Measurements from ENCODE around the gene BIN2.

Gene BIN2

GRCh38 chr12:51323966-51324895 is at the start of gene BIN2:
Gene BIN2 (minus strand): TSS chr12:51324174. CDS start chr12:51324102, 72 bp downstream.
- DNase-seq (ENCODE audit: low spot score): no peak

- no peak for DNase-seq (ENCODE audit: low spot score)
Measured at GRCh38 chr12:51373187-51373586, 49.2 kb upstream of the BIN2 start.

GRCh38 chr12:51372021-51372420 is 48.0 kb upstream of the BIN2 start:
- no peak for DNase-seq (ENCODE audit: low spot score)

- no peak for DNase-seq (ENCODE audit: low spot score)
Measured at GRCh38 chr12:51371295-51371953, 47.5 kb upstream of the BIN2 start.

GRCh38 chr12:51370667-51371066 is 46.7 kb upstream of the BIN2 start:
- DNase-seq (ENCODE audit: low spot score): no peak

- no peak for DNase-seq (ENCODE audit: low spot score)
Measured at GRCh38 chr12:51369581-51369980, 45.6 kb upstream of the BIN2 start.

GRCh38 chr12:51368640-51369517 is 44.9 kb upstream of the BIN2 start:
- DNase-seq (ENCODE audit: low spot score): peak; percentile 58

GRCh38 chr12:51365276-51365675 is 41.3 kb upstream of the BIN2 start:
- no peak for DNase-seq (ENCODE audit: low spot score)

GRCh38 chr12:51364001-51364400 is 40.0 kb upstream of the BIN2 start:
- no peak for DNase-seq (ENCODE audit: low spot score)

GRCh38 chr12:51362747-51363342 is 38.9 kb upstream of the BIN2 start:
- no peak for DNase-seq (ENCODE audit: low spot score)

GRCh38 chr12:51362307-51362706 is 38.3 kb upstream of the BIN2 start:
- DNase-seq (ENCODE audit: low spot score): peak; percentile 98

GRCh38 chr12:51361161-51362016 is 37.4 kb upstream of the BIN2 start:
- DNase-seq (ENCODE audit: low spot score): no peak

- DNase-seq (ENCODE audit: low spot score): no peak
Measured at GRCh38 chr12:51360315-51360714, 36.3 kb upstream of the BIN2 start.

GRCh38 chr12:51359851-51360250 is 35.9 kb upstream of the BIN2 start:
- no peak for DNase-seq (ENCODE audit: low spot score)

- DNase-seq (ENCODE audit: low spot score): no peak
Measured at GRCh38 chr12:51358496-51358895, 34.5 kb upstream of the BIN2 start.

- DNase-seq (ENCODE audit: low spot score): no peak
Measured at GRCh38 chr12:51357374-51358047, 33.5 kb upstream of the BIN2 start.

- peak; percentile 80 for DNase-seq (ENCODE audit: low spot score)
Measured at GRCh38 chr12:51351913-51352532, 28.0 kb upstream of the BIN2 start.

- DNase-seq (ENCODE audit: low spot score): no peak
Measured at GRCh38 chr12:51349026-51349425, 25.1 kb upstream of the BIN2 start.

- no peak for DNase-seq (ENCODE audit: low spot score)
Measured at GRCh38 chr12:51348116-51348515, 24.1 kb upstream of the BIN2 start.

- DNase-seq (ENCODE audit: low spot score): no peak
Measured at GRCh38 chr12:51346581-51346980, 22.6 kb upstream of the BIN2 start, which contains the start of gene CELA1. Gene CELA1 (minus strand): TSS chr12:51346679. CDS start chr12:51346638, 41 bp downstream.
